WERI-Rb-1 (cell line): ENCODE data around the gene TSPAN2.

Experiments used
- DNase-seq: peaks from one replicate; pipeline ENCODE4 v3.0.0-alpha.2; 2020
- H3K27ac ChIP-seq: fragments of 250-450 bp; sonication (Bioruptor Pico); 2 replicates; pipeline ENCODE4 v1.5.1; 2020; ENCODE audit warnings: mild to moderate bottlenecking, moderate library complexity
- H3K27me3 ChIP-seq: fragments of 250-450 bp; sonication (Bioruptor Pico); 2 replicates; pipeline ENCODE4 v1.5.1; 2021; ENCODE audit warnings: mild to moderate bottlenecking, low read depth, moderate library complexity; ENCODE audit not compliant: insufficient read depth, severe bottlenecking
- H3K36me3 ChIP-seq: fragments of 250-450 bp; sonication (Bioruptor Pico); 2 replicates; pipeline ENCODE4 v1.5.1; 2020; ENCODE audit warnings: mild to moderate bottlenecking, moderate library complexity
- H3K4me3 ChIP-seq: 2 replicates; pipeline ENCODE4 v1.5.1; 2011; ENCODE audit warnings: low read depth, mild to moderate bottlenecking, control low read depth, low read length
- H3K9me3 ChIP-seq: fragments of 250-450 bp; sonication (Bioruptor Pico); 2 replicates; pipeline ENCODE4 v1.5.1; 2021; ENCODE audit warnings: mild to moderate bottlenecking, moderate library complexity; ENCODE audit not compliant: severe bottlenecking
- CTCF ChIP-seq: IDR thresholded peaks from 2 replicates; pipeline ENCODE4 v1.5.1; 2011; ENCODE audit warnings: low read depth, mild to moderate bottlenecking, control low read depth, inconsistent platforms, low read length

The TSPAN2 gene

GRCh38 chr1:115078708-115079107 lies 10.6 kb downstream of the TSPAN2 start:
- H3K27me3 ChIP-seq: no peaks in the 10 kb centered on the region
- no peak overlapping the region for H3K4me3 ChIP-seq
- H3K9me3 ChIP-seq: no peaks in the 10 kb centered on the region
- no peak for DNase-seq
- TF ChIP-seq CTCF: no peak
- H3K36me3 ChIP-seq: no peaks in the 10 kb centered on the region
- no peak overlapping the region for H3K27ac ChIP-seq

GRCh38 chr1:115077984-115078330 lies 11.3 kb downstream of the TSPAN2 start:
- no peak overlapping the region for H3K27ac ChIP-seq
- H3K4me3 ChIP-seq: no peak overlapping the region
- no peaks in the 10 kb centered on the region for H3K9me3 ChIP-seq
- no peaks in the 10 kb centered on the region for H3K36me3 ChIP-seq
- TF ChIP-seq CTCF: no peak
- DNase-seq: no peak
- H3K27me3 ChIP-seq: no peaks in the 10 kb centered on the region

GRCh38 chr1:115077286-115077983 lies 11.9 kb downstream of the TSPAN2 start:
- TF ChIP-seq CTCF: no peak
- Histone ChIP-seq H3K36me3 (no peaks in the 10 kb centered on the region), H3K27ac (no peak overlapping the region), H3K4me3 (no peak overlapping the region), H3K9me3 (no peaks in the 10 kb centered on the region), H3K27me3 (no peaks in the 10 kb centered on the region)
- DNase-seq: no peak

- DNase-seq: no peak
- Histone ChIP-seq H3K9me3 (no peaks in the 10 kb centered on the region), H3K27ac (no peak overlapping the region), H3K4me3 (no peak overlapping the region), H3K27me3 (no peaks in the 10 kb centered on the region), H3K36me3 (no peaks in the 10 kb centered on the region)
- TF ChIP-seq CTCF: no peak
Measured at GRCh38 chr1:115076384-115076915, 12.9 kb downstream of the TSPAN2 start.

GRCh38 chr1:115074839-115075534 lies 14.3 kb downstream of the TSPAN2 start:
- H3K36me3 ChIP-seq: no peaks in the 10 kb centered on the region
- DNase-seq: no peak
- H3K27me3 ChIP-seq: no peaks in the 10 kb centered on the region

More at GRCh38 chr1:115074839-115075534, 14.3 kb downstream of the TSPAN2 start:
- no peak for TF ChIP-seq CTCF
- Histone ChIP-seq H3K27ac (no peak overlapping the region), H3K4me3 (no peak overlapping the region), H3K9me3 (no peaks in the 10 kb centered on the region)
